ENCODE data around the gene CPSF3.

CPSF3 gene

DNA sequence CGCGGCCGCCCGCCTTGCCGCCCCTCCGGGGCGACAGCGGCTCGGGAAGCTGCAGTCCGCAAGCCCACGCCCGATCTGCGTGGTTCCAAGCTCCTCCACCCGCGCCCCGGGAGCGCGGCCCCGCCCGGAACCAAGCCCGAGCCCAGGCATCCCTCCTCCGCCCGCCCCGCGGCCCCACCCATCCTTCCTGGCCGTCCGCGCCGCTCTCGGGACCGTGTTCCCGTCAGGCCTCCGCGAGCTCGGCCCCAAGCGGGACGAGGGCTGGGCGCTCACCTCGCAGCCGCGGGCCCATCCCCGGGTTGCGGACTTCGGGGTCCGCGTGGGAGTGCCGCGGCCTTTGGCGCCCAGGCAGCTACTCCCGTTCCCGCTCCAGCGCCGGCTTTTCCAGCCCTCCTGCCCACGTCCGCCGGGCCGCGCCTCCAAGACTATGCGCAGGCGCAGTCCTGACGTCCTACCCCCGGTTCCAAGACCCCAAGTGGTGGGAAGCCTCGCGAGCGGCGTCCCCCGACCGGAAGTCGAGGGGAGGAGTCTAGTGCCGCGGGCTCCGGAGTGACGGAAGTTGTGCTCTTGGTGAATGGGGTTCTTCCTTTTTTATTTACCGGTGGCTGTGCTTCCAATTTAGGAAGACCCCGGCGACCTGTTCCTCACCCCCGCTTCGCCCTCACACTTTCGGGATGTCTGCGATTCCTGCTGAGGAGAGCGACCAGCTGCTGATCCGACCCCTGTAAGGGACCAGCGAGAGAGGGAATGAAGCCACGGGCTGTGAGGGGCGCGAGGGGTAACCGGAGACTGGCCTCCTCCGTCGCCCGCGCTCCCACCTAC, at the start of gene CPSF3, which contains the start of gene ITGB1BP1:
Gene CPSF3 (plus strand): TSS at position 555 of the 822 bp plus-strand sequence. CDS start 120 bp downstream, at position 675.
Gene ITGB1BP1 (minus strand): TSS at position 429 of the 822 bp plus-strand sequence. CDS start 4,831 bp downstream, outside the sequence.
- DNase-seq = peak; percentile 99

DNA sequence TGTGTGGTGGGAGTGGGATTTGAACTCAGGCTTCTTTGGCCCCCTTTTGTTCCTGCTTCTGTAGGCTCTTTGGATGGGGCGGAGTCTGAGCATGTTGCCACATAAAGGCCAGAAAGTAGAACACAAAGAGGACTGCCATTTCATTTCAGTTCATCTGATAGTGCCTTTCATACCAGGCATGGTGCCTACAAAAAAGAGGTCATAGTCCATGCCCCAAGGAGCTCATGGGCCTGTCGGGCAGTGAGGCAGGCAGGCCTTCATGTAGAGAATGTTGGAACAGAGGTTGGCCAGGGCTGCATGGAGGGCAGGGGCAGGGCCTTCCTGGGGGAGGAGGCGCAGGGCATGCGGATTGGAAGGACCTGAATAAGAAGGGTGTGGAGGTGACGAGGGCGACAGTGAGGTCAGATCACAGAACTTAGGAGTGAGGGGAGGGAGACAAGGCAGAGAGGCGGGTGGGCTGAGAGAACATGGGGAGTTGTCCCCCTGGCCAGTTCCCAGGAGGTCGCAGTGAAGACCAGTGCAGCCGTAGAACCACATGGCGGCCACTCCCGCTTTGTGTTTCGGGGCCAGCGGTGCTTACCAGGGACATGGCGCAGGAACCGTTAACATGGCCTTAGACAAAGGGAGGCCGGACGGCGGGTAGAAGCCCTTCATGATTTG, 49.3 kb upstream of the CPSF3 start:
- DNase-seq = no peak

DNA sequence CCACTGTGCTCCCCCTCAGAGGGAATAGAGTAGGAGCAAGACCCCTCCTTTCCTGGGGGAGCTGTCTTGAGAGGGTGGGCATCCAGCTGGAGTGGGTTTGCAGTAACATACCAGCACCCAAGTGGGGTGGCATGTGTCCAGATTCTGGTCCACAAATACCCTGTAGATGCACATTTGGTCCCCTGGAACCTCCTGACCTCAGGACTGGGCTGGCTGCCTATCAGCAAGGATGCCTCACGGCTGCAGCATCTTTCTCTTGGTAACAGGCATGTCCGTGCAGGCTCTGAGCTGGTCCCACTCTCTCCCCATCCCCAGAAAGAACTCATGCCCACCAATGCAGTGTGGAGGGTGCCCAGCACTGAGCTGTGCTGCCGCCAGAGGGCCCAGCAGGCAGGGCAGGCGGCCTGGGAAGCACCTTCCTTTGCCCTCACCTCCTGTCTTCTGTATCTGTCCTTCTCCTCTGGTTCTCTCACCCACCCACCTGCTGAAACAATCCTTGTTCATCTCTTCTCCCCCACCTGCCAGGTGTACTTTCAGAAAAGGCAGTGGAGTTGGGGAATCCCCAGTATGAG, 47.5 kb upstream of the CPSF3 start:
- no peak for DNase-seq

DNA sequence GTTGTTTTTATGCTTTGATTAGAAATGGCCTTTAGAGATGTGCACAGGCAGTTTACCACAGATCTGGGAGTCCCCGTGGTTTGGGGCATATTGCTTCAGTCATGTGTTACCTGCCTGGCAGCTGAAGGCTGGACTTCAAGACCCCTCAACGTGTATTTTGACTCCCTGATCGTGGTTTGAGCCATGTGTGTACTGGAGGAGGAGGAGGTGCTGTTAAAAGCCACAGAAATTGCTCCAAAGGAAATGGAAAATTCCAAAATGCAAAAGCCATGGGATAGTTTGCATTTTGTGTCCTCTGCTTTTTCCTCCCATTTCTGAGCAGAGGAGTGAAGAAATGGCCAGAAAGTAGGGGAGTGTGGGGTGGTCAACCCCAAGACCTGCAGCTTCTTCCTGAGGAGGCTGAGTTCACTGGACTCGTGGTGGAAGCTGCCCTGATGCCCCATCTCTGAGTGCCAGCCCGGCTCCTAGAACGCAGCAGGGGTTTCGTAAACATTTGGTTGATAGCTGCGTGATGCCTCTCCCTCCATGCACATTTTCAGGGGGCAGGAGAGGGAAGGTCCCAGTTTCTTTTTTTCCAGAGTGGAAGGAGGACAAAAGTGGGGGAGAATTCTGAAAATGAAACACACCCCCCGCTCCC, 45.9 kb upstream of the CPSF3 start:
- no peak for DNase-seq

DNA sequence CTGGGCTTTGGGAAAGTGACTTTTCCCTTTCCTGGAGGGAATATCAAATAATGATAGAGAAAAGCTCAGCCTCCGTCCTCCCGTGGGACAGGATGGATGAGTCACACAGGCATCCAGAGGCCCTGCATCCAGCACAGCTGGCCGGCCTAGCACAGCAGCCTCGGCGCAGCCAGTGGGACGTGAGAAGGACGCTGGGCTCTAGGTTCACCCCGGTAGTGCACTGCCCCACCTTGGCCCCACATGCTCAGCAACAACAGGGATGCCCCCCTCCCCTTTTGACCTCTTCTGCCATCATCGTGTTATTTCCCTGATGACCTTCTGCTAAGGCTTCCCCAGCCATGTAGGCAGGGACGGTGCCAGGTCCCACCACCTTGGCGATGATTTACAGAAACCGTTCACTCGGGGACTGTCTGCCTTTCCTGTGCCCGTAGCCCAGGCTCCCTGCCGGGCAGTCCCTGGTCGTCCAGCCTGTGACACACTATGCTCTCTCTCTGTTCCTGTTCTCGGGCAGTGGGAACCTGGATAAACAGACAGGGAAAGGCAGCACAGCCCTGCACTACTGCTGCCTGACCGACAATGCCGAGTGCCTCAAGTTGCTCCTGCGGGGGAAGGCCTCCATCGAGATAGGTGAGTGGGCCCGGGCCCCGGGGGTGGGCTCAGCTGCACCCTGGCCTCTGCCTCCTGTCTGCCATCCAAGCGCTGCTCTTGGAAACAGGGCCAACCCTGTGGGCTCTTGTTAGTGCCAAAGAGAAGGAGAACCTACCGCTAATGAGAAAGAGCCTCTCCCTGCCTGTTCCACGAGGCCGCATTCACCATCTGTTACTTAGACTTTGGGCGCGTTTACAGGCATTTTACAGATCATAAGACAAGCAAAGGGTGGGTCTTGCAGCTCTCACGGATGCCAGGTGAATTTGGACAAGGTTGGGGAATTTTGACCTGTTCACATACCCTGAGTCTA, 44.7 kb upstream of the CPSF3 start:
- DNase-seq = no peak

DNA sequence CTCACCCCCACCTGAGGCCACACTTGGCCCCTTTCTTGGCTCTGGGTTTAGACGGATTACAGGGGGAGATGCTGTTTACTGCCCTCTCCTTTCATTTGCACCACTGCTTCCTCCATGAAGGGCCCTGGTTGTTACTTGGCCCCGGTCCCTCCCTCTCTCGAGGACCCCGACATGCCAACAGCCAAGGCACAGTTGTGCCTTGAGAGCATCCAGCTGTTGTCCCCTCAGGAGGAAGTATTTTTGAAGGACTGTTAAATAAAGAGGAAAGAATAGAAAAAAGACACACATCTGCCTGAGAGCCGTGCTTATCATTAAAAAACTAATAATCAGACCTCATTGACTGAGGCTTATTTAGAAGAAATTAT, 44.1 kb upstream of the CPSF3 start:
- DNase-seq = no peak

DNA sequence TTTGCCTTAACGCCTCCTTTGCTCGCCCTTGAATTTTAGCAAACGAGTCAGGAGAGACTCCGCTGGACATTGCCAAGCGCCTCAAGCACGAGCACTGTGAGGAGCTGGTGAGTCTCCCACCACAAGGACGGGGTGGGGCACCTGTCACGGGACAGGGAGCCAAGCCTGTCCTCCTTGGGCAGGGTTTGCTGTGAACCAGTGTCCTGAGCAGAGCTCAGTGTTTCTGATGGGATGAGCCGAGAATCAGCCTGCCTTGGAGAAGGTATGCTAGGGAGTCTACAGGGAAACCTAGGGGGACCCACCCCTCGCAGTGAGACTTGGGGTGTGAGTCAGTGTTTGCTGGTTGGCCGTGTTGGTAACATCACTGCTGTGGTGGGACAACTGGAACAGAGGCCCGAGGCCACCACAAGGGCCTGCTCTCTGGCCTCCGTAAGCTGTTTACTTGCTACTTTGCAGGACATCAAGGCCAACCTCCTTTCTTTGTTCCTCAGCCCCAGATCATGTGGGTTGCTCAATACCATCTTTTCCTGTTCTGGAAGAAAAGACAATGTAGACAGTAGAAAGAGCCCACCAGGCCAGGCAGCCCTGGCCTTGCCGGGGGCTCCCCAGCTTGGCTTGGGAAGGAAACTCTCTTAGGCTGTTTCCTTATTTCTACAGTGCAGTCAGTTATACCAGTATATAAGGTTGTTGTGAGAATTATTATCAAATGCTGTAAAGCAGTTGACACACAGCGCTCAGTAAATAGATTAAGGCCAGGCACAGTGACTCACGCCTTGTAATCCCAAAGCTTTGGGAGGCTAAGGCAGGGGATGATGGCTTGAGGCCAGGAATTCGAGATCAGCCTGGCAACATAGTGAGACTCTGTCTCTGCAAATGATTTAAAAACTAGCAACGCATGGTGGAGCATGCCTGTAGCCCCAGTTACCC, 42.5 kb upstream of the CPSF3 start:
- no peak for DNase-seq

DNA sequence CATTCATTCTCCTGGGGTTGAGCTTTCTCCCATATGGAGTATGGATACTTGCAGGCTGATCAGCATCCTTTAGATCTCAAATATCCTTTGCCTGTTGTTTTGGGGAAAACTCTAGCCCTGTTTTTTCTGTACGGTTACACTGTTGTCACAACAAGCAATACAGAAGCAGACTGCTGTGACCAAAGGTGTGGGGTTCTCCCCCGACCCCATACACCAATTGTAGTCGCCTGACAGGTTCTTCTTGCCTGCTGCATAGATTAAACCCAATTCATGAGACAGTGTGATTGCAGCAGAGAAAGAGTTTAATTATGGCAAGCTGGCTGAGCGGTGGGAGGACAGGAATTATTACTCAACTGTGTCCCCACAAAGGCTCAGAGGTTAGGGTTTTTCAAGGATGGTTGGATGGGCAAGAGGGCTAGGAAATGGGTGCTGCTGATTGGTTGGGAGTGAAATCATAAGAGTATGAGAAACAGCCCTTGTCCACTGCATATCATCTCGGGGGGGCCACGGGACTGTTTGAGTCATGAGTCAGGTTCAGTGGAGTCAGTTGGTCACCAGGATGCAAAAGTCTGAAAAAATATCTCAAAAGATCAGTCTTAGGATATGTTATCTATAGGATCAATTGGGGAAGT, 40.7 kb upstream of the CPSF3 start:
- no peak for DNase-seq

DNA sequence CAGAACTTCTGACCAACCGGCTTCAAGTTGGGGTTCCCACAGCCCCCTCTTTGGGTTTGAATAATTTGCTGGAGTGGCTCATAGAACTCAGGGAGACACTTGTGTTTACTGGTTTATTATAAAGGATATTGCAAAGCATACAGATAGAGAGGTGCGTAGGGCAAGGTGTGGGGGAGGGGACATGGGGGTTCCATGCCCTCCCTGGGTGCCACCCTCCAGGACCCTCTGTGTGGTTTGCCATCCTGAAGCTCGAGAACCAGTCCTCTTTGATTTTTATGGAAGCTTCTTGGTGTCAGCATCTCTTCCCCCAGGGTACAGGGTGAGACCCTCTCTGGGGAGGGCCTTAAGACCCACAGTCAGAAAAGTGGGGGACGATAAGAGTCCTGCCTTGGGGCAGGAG, 38.9 kb upstream of the CPSF3 start:
- no peak for DNase-seq

DNA sequence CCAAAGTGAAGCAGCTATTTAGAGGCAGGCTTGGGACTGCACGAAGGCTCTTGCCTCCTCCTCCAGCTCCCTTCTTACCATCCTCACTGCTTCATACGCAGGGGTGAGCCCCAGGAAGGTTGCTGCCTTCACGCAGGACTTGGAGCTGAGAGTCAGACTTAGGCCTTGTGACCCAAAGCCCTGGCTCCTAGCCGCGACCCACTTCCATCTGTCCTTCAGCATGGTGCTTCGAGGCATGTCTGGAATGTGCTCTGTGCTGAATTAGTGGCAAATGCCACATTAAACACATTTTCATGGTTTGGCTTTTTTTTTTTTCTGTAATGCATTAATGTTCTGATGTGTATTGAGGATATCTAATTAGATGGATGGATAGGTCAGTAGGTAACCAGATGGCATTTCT, 37.6 kb upstream of the CPSF3 start:
- DNase-seq = no peak

DNA sequence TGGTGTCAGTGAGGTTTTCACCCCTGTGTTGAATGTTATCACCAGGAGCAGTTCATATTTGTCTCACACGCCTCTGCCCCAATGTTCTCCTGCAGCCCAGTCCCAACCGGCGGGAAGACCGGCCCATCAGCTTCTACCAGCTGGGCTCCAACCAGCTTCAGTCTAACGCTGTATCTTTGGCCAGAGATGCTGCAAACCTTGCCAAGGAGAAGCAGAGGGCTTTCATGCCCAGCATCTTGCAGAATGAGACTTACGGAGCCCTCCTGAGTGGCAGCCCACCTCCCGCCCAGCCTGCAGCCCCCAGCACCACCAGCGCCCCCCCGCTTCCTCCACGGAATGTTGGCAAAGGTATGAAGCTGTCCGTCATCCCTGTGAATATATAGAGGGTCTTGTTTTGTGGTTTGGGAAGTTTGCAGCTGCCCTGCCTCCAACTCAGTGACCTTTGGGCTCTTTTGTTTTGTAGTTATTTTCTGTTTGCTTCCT, 35.2 kb upstream of the CPSF3 start:
- DNase-seq = no peak

DNA sequence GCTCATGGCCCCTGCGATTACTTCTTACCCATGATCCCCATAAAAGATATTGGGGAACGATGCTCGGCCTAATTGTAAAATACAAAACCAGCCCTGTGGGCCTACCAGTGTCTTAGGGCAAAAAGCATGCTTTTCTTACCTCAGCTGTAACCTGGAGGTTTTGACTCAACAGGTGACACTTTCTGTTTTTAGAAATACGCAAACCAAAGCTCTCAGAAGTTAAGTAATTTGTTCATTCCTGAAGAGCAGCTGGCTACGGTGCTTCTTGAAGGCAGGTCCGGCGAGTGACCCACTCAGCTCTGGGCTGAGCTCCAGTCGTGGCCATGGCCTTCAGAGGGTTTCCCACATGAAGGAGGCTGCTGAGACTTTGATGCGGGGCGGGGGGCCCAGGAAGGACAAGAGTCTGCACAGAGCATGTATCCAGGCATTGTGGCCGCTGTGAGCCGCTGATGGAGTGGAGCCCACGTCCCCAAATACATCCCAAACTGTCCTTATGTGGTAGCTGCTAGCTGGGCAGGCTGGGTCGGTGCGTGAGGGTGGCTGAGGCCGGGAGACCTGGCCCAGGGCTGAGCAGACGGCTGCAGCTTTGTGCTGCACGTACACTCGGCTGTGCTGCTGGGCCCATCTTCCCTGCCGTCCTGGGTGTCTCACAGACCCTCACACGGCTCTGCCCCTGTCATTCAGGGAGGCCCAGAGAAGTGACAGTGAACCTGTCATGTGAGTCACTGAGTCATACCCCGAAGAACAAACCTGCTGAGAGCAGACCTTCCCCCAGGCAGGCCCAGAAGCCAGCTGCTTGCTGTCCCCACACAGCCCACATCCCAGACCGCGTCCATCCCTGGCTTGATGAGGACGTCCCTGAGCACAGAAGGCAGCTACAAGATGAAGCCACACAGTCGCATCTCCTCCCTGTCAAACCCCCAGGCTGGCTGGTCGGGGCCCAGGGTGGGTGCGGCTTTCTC, 34.2 kb upstream of the CPSF3 start:
- no peak for DNase-seq

DNA sequence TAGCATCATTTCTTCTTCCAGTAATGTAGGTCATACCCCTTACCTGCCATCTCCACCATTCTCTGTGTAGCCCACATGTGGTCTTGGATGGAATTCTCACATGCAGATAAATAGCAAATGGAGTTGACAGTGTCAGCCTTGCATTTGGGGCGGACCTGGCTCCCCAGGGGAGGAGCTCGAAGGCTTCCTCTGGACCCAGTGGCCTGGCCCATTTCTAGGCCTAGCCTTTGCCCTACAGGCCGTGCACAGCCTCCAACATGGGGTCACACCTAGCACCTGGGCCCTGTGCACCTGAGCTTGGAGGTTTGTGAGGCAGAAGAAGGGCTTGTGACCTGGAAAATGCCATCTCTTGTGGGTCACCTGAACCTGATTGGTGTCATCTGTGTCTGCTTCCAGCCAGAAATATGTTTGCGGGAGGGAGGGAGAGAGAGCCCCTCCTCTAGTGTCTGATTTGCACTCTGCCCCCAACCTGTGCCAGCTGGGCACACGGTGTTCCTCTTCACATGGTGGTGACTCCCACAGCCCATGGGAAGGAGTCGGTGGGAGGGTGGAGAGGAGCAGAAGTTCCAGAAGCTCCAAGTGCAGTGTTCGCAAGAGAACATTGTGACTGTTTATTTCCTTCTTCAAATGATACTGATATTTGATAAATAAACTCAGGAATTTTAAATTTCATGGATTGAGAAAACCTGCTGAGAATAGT, 33.2 kb upstream of the CPSF3 start:
- DNase-seq = no peak

DNA sequence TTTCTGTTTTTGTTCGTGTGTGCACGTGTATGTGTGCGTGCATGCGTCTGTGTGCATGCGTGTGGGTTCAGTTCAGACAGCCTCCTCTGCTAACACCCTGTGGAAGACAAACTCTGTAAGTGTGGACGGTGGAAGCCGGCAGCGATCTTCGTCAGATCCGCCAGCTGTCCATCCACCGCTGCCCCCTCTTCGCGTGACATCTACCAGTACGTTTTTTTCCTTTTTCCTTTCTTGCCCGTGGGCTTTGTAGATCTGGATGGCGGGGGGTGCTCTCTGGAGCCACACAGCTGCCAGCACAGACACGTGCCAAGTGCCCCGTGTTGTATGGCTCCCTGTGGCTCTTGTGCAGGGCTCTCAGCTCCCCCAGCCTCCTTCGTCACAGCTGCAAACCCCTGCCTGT, 32.5 kb upstream of the CPSF3 start:
- no peak for DNase-seq

DNA sequence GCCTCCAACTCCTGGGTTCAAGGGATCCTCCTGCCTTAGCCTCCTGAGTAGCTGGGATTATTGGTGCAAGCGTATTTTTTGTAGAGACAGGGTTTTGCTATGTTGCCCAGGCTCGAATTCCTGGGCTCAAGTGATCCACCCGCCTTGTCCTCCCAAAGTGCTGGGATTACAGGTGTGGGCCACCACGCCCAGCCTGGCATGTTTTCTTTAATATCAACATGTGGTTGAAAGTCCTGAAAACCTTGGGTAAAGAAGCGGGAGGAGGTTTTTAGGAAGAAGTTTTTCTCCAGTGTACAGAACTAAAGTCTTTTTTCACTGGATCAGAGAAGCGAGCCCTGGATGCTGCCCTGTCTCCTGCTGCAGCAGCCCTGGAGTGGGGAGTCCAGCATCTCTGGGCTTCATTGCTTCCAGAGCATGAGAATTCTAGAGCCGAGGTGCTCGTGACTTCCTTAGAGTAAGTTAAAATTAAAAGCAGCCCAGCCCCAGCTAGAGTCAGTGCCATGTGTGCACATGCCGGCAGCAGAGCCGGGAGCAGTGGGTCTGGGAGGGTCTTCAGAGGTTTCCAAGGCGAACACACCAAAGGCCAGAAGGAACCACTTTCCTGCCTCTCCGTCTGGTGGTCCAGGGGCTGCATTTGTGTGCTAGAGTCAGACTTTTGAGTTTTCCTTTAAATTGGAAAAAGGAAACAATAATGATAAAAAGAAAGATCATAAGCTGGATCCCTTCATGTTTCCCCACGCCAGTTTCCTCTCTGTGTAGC, 31.3 kb upstream of the CPSF3 start:
- DNase-seq = no peak

DNA sequence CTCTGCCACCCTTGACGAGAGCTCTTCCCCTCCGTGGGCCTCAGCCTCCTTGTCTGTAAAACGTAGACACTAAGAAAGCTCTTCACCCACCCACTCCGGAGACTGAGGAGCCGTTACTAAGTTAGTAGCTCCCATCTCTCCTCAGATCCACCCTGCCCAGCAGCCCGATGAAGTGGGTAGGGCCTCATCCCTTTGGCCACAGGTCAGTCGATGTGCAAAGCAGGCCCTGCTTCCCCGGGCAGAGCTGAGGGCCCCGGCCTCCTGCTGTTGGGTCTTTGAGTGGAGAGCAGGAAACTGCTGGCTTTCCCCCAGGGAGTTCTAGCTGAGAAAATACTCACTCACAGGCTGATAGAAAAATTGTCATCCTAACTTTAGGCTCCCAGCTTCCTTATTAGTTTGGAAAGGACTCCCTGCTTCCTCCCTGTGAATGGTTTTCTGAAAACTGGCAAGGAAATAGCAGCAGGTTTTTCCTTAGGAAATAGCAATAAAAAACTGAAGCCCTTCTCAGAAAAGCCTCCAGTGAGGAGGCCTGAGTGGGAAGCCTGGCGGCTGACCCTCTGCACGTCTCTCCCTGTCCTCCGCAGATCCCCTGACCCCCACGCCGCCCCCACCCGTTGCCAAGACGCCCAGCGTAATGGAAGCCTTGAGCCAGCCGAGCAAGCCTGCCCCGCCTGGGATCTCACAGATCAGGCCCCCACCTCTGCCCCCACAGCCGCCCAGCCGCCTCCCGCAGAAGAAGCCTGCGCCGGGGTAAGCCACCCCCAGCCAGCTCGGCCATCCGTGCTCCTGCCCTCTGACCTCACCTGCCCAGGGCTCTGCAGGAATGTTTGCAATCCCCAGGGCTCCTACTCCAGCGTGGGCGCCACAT, 30.3 kb upstream of the CPSF3 start:
- no peak for DNase-seq

DNA sequence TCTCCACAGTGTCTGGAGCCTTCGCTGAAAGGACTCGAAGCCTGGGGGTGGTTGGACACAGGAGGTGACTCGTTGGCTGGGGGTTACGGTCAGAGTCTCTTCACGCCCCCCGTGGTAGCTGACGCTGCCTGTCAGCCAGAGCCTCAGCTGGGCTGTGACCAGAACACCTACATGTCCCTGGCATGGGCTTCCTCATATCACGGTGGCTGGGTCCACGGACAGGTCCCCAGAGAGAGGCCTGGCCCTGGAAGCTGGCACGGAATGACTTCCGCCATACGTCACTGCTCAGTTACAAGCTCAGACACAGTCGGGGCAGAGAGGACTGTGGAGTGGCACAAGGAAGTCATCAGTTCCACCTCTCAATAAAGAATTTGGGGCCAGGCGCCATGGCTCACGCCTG, 28.6 kb upstream of the CPSF3 start:
- no peak for DNase-seq

Measured in inflammatory macrophage treated with lipopolysaccharide for 4 hours (primary cell).